GM12878 (cell line): ENCODE measurements around the gene TUBA8.

Experiments
- ATF2 ChIP-seq: IDR thresholded peaks from 2 replicates; pipeline ENCODE4 v1.6.1; 2012; ENCODE audit warnings: low read length, inconsistent platforms
- CTCF ChIP-seq, 3 experiments: IDR thresholded peaks in 2 of 3; conservative IDR thresholded peaks in 1 of 3; 2 replicates each; pipeline ENCODE4 v1.5.1; 2011; ENCODE audit warnings: low read depth in 3 of 3, low read length in 3 of 3, mild to moderate bottlenecking in 3 of 3, control low read depth in 2 of 3, moderate library complexity in 2 of 3, inconsistent platforms in 1 of 3, mixed read lengths in 1 of 3; ENCODE audit not compliant: control insufficient read depth in 2 of 3, insufficient read depth in 1 of 3; ENCODE audit errors: extremely low read depth in 1 of 3
- CUX1 ChIP-seq: IDR thresholded peaks from 2 replicates; pipeline ENCODE4 v1.6.1; 2012; ENCODE audit warnings: improper control_type of control experiment, low read depth, low read length; ENCODE audit not compliant: insufficient replicate concordance
- EZH2 ChIP-seq: IDR thresholded peaks from 2 replicates; pipeline ENCODE4 v1.6.1; 2012; ENCODE audit warnings: low read depth, mild to moderate bottlenecking, control low read depth, inconsistent platforms, low read length, borderline replicate concordance; ENCODE audit not compliant: control insufficient read depth
- MEF2A ChIP-seq: IDR thresholded peaks from 2 replicates; pipeline ENCODE4 v1.6.1; 2011; ENCODE audit warnings: low read depth, mild to moderate bottlenecking, low read length, moderate library complexity; ENCODE audit not compliant: insufficient read depth
- NR2C2 ChIP-seq: IDR thresholded peaks from 2 replicates; pipeline ENCODE4 v1.6.1; 2011; ENCODE audit warnings: borderline replicate concordance, low read depth; ENCODE audit not compliant: control insufficient read depth, insufficient read length
- POLR2A ChIP-seq: IDR thresholded peaks from 2 replicates; pipeline ENCODE4 v1.6.1; 2011; ENCODE audit warnings: low read depth, mild to moderate bottlenecking, low read length
- SPI1 ChIP-seq: IDR thresholded peaks from 2 replicates; pipeline ENCODE4 v1.6.1; 2011; ENCODE audit warnings: low read depth, mild to moderate bottlenecking, low read length, moderate library complexity, borderline replicate concordance; ENCODE audit not compliant: insufficient read depth
- USF1 ChIP-seq: IDR thresholded peaks from 2 replicates; pipeline ENCODE4 v1.6.1; 2011; ENCODE audit warnings: borderline replicate concordance, low read depth, mild to moderate bottlenecking, moderate library complexity, mixed read lengths, low read length; ENCODE audit not compliant: insufficient read depth; ENCODE audit errors: extremely low read length
- YY1 ChIP-seq: IDR thresholded peaks from 2 replicates; pipeline ENCODE4 v1.6.1; 2011; ENCODE audit warnings: low read depth, mild to moderate bottlenecking, low read length
- ZBTB33 ChIP-seq: fragments of 450-650 bp; IDR thresholded peaks from 2 replicates; pipeline ENCODE4 v1.6.1; 2017; ENCODE audit warnings: mild to moderate bottlenecking

- TF ChIP-seq YY1, result no peak
- TF ChIP-seq SPI1, result no peak
- TF ChIP-seq CUX1, result no peak
- no peak for TF ChIP-seq MEF2A
- TF ChIP-seq ATF2, result no peak
- TF ChIP-seq EZH2, result no peak
- no peak for TF ChIP-seq ZBTB33
- no peak for TF ChIP-seq CTCF (IDR thresholded peaks at IDR 0.05 in 2 of 3, conservative IDR thresholded peaks at IDR 0.05 in 1 of 3; ENCODE audit: control insufficient read depth in 2 of 3, extremely low read depth in 1 of 3, insufficient read depth in 1 of 3, low read depth in 3 of 3, low read length in 3 of 3)
- no peak for TF ChIP-seq USF1
- no peak for TF ChIP-seq POLR2A
- no peak for TF ChIP-seq NR2C2
Measured at GRCh38 chr22:18063306-18063705, 47.3 kb upstream of the TUBA8 start.
